ENCODE data around the gene STUM.

STUM gene

GRCh38 chr1:226549937-226550671 is 1.5 kb downstream of the STUM start:
- peak; percentile 35 for DNase-seq (ENCODE audit: low read depth)
- H3K4me3 ChIP-seq (ENCODE audit: low read depth, low read length): no peak overlapping the region
- TF ChIP-seq CTCF (IDR thresholded peaks at IDR 0.05; ENCODE audit: insufficient read depth, low read depth, low read length, missing control alignments): no peak

GRCh38 chr1:226550672-226551041 is 2.1 kb downstream of the STUM start:
- H3K4me3 ChIP-seq (ENCODE audit: low read depth, low read length): no peak overlapping the region
- no peak for DNase-seq (ENCODE audit: low read depth)
- TF ChIP-seq CTCF (IDR thresholded peaks at IDR 0.05; ENCODE audit: insufficient read depth, low read depth, low read length, missing control alignments): no peak

- H3K4me3 ChIP-seq (ENCODE audit: low read depth, low read length): no peak overlapping the region
- DNase-seq (ENCODE audit: low read depth): no peak
- TF ChIP-seq CTCF (IDR thresholded peaks at IDR 0.05; ENCODE audit: insufficient read depth, low read depth, low read length, missing control alignments): no peak
Measured at GRCh38 chr1:226551299-226551698, 2.7 kb downstream of the STUM start.

- no peak overlapping the region for H3K4me3 ChIP-seq (ENCODE audit: low read depth, low read length)
- TF ChIP-seq CTCF (IDR thresholded peaks at IDR 0.05; ENCODE audit: insufficient read depth, low read depth, low read length, missing control alignments): no peak
- no peak for DNase-seq (ENCODE audit: low read depth)
Measured at GRCh38 chr1:226552061-226552460, 3.5 kb downstream of the STUM start.

GRCh38 chr1:226553266-226553923 is 4.8 kb downstream of the STUM start:
- H3K4me3 ChIP-seq (ENCODE audit: low read depth, low read length): no peak overlapping the region
- TF ChIP-seq CTCF (IDR thresholded peaks at IDR 0.05; ENCODE audit: insufficient read depth, low read depth, low read length, missing control alignments): no peak
- DNase-seq (ENCODE audit: low read depth): no peak

GRCh38 chr1:226553924-226554282 is 5.3 kb downstream of the STUM start:
- no peak for DNase-seq (ENCODE audit: low read depth)
- TF ChIP-seq CTCF (IDR thresholded peaks at IDR 0.05; ENCODE audit: insufficient read depth, low read depth, low read length, missing control alignments): no peak
- H3K4me3 ChIP-seq (ENCODE audit: low read depth, low read length): no peak overlapping the region

GRCh38 chr1:226555092-226555491 is 6.5 kb downstream of the STUM start:
- H3K4me3 ChIP-seq (ENCODE audit: low read depth, low read length): no peak overlapping the region
- DNase-seq (ENCODE audit: low read depth): no peak
- no peak for TF ChIP-seq CTCF (IDR thresholded peaks at IDR 0.05; ENCODE audit: insufficient read depth, low read depth, low read length, missing control alignments)

Measured in GM12865 (cell line).